Measurements from ENCODE around the gene TSACC. TPM values are rescaled to one million over a fixed set of nuclear protein-coding genes. Genes with fewer than 3 reads are reported as not detected.

TSACC gene
- total RNA-seq, 1 experiment from 2014 or later = not detected

- intact Hi-C loops (cut with micrococcal nuclease; ENCODE audit: unreplicated experiment) = no loop called here
- no peaks in the 10 kb centered on the region for H3K27me3 ChIP-seq (replicated peaks; ENCODE audit: insufficient read depth, low read depth, low read length, poor library complexity)
These were observed 22.2 kb downstream of the TSACC start for GRCh38 chr1:156360534-156360933.

GRCh38 chr1:156365754-156366153 lies 27.4 kb downstream of the TSACC start:
- Histone ChIP-seq H3K27me3 (replicated peaks; ENCODE audit: insufficient read depth, low read depth, low read length, poor library complexity) (no peaks in the 10 kb centered on the region), H3K36me3 (ENCODE audit: insufficient read depth, low read length, poor library complexity, severe bottlenecking) (no peaks in the 10 kb centered on the region), H3K9me3 (ENCODE audit: low read depth, low read length, poor library complexity, severe bottlenecking) (no peaks in the 10 kb centered on the region), H3K4me1 (ENCODE audit: insufficient read depth, low read length, poor library complexity, severe bottlenecking) (no peaks in the 10 kb centered on the region), H3K27ac (ENCODE audit: low read depth, low read length, poor library complexity, severe bottlenecking) (no peak overlapping the region), H3K4me3 (ENCODE audit: low read depth, low read length, poor library complexity, severe bottlenecking) (no peak overlapping the region)
- TF ChIP-seq EZH2 (IDR thresholded peaks at IDR 0.05; ENCODE audit: borderline replicate concordance, low read depth, low read length, poor library complexity, severe bottlenecking) (no peak), CTCF (conservative IDR thresholded peaks at IDR 0.05; ENCODE audit: low read depth, low read length) (no peak)
- no TSS peak for BruUV-seq (replicated peaks)
- CTCF ChIA-PET = no interaction called here
- intact Hi-C loops (cut with micrococcal nuclease; ENCODE audit: unreplicated experiment) = no loop called here
- no peak for DNase-seq (ENCODE audit: low spot score)
- POLR2A ChIA-PET (ENCODE audit: low non-redundant PET) = no interaction called here

More at GRCh38 chr1:156360534-156360933, 22.2 kb downstream of the TSACC start:
- no TSS peak for BruUV-seq (replicated peaks)
- no peaks in the 10 kb centered on the region for H3K9me3 ChIP-seq (ENCODE audit: low read depth, low read length, poor library complexity, severe bottlenecking)
- H3K4me3 ChIP-seq (ENCODE audit: low read depth, low read length, poor library complexity, severe bottlenecking) = no peak overlapping the region
- no peak for DNase-seq (ENCODE audit: low spot score)
- H3K4me1 ChIP-seq (ENCODE audit: insufficient read depth, low read length, poor library complexity, severe bottlenecking) = peaks cover 4% of the 10 kb centered on the region
- ChIA-PET POLR2A (ENCODE audit: low non-redundant PET) (no interaction called here), CTCF (interaction anchor here (1.2 kb wide), 1 partner anchor 120 kb away, joined by 3 read pairs; no protein-coding TSS in a partner anchor)
- no peak overlapping the region for H3K27ac ChIP-seq (ENCODE audit: low read depth, low read length, poor library complexity, severe bottlenecking)
- no peak for TF ChIP-seq CTCF (conservative IDR thresholded peaks at IDR 0.05; ENCODE audit: low read depth, low read length)
- H3K36me3 ChIP-seq (ENCODE audit: insufficient read depth, low read length, poor library complexity, severe bottlenecking) = no peaks in the 10 kb centered on the region

- ChIA-PET POLR2A (ENCODE audit: low non-redundant PET) (no interaction called here), CTCF (interaction anchor here (0.9 kb wide), 1 partner anchor 79 kb away, joined by 3 read pairs; no protein-coding TSS in a partner anchor)
- intact Hi-C loops (cut with micrococcal nuclease; ENCODE audit: unreplicated experiment) = no loop called here
- no peaks in the 10 kb centered on the region for H3K9me3 ChIP-seq (ENCODE audit: low read depth, low read length, poor library complexity, severe bottlenecking)
- BruUV-seq (replicated peaks) = no TSS peak
- no peak for DNase-seq (ENCODE audit: low spot score)
- no peak overlapping the region for H3K27ac ChIP-seq (ENCODE audit: low read depth, low read length, poor library complexity, severe bottlenecking)
- no peak for TF ChIP-seq EZH2 (IDR thresholded peaks at IDR 0.05; ENCODE audit: borderline replicate concordance, low read depth, low read length, poor library complexity, severe bottlenecking)
- no peak for TF ChIP-seq CTCF (conservative IDR thresholded peaks at IDR 0.05; ENCODE audit: low read depth, low read length)
- H3K27me3 ChIP-seq (replicated peaks; ENCODE audit: insufficient read depth, low read depth, low read length, poor library complexity) = no peaks in the 10 kb centered on the region
- no peaks in the 10 kb centered on the region for H3K4me1 ChIP-seq (ENCODE audit: insufficient read depth, low read length, poor library complexity, severe bottlenecking)
- no peaks in the 10 kb centered on the region for H3K36me3 ChIP-seq (ENCODE audit: insufficient read depth, low read length, poor library complexity, severe bottlenecking)
- no peak overlapping the region for H3K4me3 ChIP-seq (ENCODE audit: low read depth, low read length, poor library complexity, severe bottlenecking)
These were observed 28.2 kb downstream of the TSACC start for GRCh38 chr1:156366378-156367166.
